Mesenchymal stem cell (in vitro differentiated cells and primary cell): ENCODE measurements around the gene SFXN5.

Source experiments
- DNase-seq: peaks from one replicate; pipeline ENCODE4 v3.0.0-alpha.2; 2013
- H2AFZ ChIP-seq: one replicate; pipeline ENCODE4 v1.6.1; 2013; ENCODE audit warnings: low read depth, mild to moderate bottlenecking, control low read depth, inconsistent platforms, low read length, moderate library complexity
- H2AK5ac ChIP-seq: 2 replicates; pipeline ENCODE4 v1.6.1; 2013; ENCODE audit warnings: low read length, moderate library complexity, mild to moderate bottlenecking, inconsistent platforms; ENCODE audit not compliant: severe bottlenecking
- H2BK120ac ChIP-seq: one replicate; pipeline ENCODE4 v1.6.1; 2013; ENCODE audit warnings: low read depth, mild to moderate bottlenecking, inconsistent platforms, low read length, moderate library complexity
- H2BK12ac ChIP-seq, 2 experiments: one replicate each; pipeline ENCODE4 v1.6.1; 2013; ENCODE audit warnings: inconsistent platforms in 2 of 2, low read length in 2 of 2, mild to moderate bottlenecking in 2 of 2, moderate library complexity in 2 of 2, control low read depth in 1 of 2
- H2BK15ac ChIP-seq: one replicate; pipeline ENCODE4 v1.6.1; 2013; ENCODE audit warnings: mild to moderate bottlenecking, low read depth, inconsistent platforms; ENCODE audit not compliant: poor library complexity, severe bottlenecking
- H2BK5ac ChIP-seq: 2 replicates; pipeline ENCODE4 v1.6.1; 2013; ENCODE audit warnings: low read depth, mild to moderate bottlenecking, low read length, control low read depth, inconsistent platforms; ENCODE audit not compliant: poor library complexity, severe bottlenecking
- H3K14ac ChIP-seq, 2 experiments: one replicate each; pipeline ENCODE4 v1.6.1; 2013; ENCODE audit warnings: inconsistent platforms in 2 of 2, low read length in 2 of 2, control low read depth in 1 of 2, mild to moderate bottlenecking in 1 of 2, moderate library complexity in 1 of 2
- H3K18ac ChIP-seq, 2 experiments: one replicate each; pipeline ENCODE4 v1.6.1; 2013; ENCODE audit warnings: inconsistent platforms in 2 of 2, low read length in 2 of 2, control low read depth in 1 of 2, low read depth in 1 of 2, mild to moderate bottlenecking in 1 of 2
- H3K23ac ChIP-seq, 2 experiments: one replicate each; pipeline ENCODE4 v1.6.1; 2013; ENCODE audit warnings: inconsistent platforms in 2 of 2, low read length in 2 of 2, mild to moderate bottlenecking in 2 of 2, moderate library complexity in 2 of 2, control low read depth in 1 of 2
- H3K27ac ChIP-seq: 2 replicates; pipeline ENCODE4 v1.5.1; 2013; ENCODE audit warnings: mild to moderate bottlenecking, moderate library complexity, low read length, control low read depth, inconsistent platforms; ENCODE audit not compliant: poor library complexity, severe bottlenecking
- H3K27me3 ChIP-seq, 2 experiments: 2 replicates each; pipeline versions ENCODE4 v1.6.1 to v1.7.0; 2013; ENCODE audit warnings: low read length in 2 of 2, mild to moderate bottlenecking in 2 of 2, moderate library complexity in 2 of 2, control low read depth in 1 of 2, inconsistent platforms in 1 of 2; ENCODE audit not compliant: control insufficient read depth in 1 of 2, insufficient read depth in 1 of 2
- H3K36me3 ChIP-seq, 2 experiments: 2 replicates each; pipeline versions ENCODE4 v1.6.1 to v1.7.0; 2013; ENCODE audit warnings: low read length in 2 of 2, control low read depth in 1 of 2, inconsistent platforms in 1 of 2, low read depth in 1 of 2, mild to moderate bottlenecking in 1 of 2; ENCODE audit not compliant: insufficient read depth in 2 of 2, control insufficient read depth in 1 of 2
- H3K4ac ChIP-seq, 2 experiments: one replicate each; pipeline ENCODE4 v1.6.1; 2013; ENCODE audit warnings: inconsistent platforms in 2 of 2, low read length in 2 of 2, mild to moderate bottlenecking in 2 of 2, moderate library complexity in 2 of 2, control low read depth in 1 of 2, low read depth in 1 of 2
- H3K4me1 ChIP-seq: 2 replicates; pipeline ENCODE4 v1.6.1; 2013; ENCODE audit warnings: low read depth, low read length, control low read depth; ENCODE audit not compliant: control insufficient read depth, insufficient read depth
- H3K4me2 ChIP-seq: 2 replicates; pipeline ENCODE4 v1.6.1; 2013; ENCODE audit warnings: low read length, mild to moderate bottlenecking, inconsistent platforms; ENCODE audit not compliant: poor library complexity, severe bottlenecking
- H3K4me3 ChIP-seq, 2 experiments: 2 replicates each; pipeline versions ENCODE4 v1.5.1 to v1.7.0; 2013; ENCODE audit warnings: low read length in 2 of 2, mild to moderate bottlenecking in 2 of 2, control low read depth in 1 of 2, low read depth in 1 of 2; ENCODE audit not compliant: insufficient read depth in 1 of 2
- H3K79me1 ChIP-seq: replicated peaks from 2 replicates; pipeline ENCODE4 v1.6.1; 2013; ENCODE audit warnings: mild to moderate bottlenecking, control low read depth, low read length, inconsistent platforms; ENCODE audit not compliant: poor library complexity, severe bottlenecking
- H3K9ac ChIP-seq: 2 replicates; pipeline ENCODE4 v1.7.0; 2013; ENCODE audit warnings: mild to moderate bottlenecking, low read length, moderate library complexity
- H3K9me3 ChIP-seq: 2 replicates; pipeline ENCODE4 v1.7.0; 2013; ENCODE audit warnings: mild to moderate bottlenecking, low read length; ENCODE audit not compliant: control insufficient read depth
- H4K8ac ChIP-seq: one replicate; pipeline ENCODE4 v1.6.1; 2013; ENCODE audit warnings: inconsistent platforms, mild to moderate bottlenecking, low read length, moderate library complexity
- H4K91ac ChIP-seq: one replicate; pipeline ENCODE4 v1.6.1; 2013; ENCODE audit warnings: mild to moderate bottlenecking, low read length, inconsistent platforms
- WGBS: methylation state at CpG from one replicate; pipeline ENCODE4 v1.1.7; 2013; ENCODE audit warnings: mixed read lengths; 5-methylcytosine and 5-hydroxymethylcytosine counted together

SFXN5 gene

GRCh38 chr2:73116182-73116960, 44.9 kb upstream of the SFXN5 start:
- WGBS: 65% methylated on average over 8 of the region's 8 CpGs
- no peak overlapping the region for H2BK15ac ChIP-seq
- H2AK5ac ChIP-seq: no peak overlapping the region
- H3K4ac ChIP-seq: no peak overlapping the region
- peak overlapping the region in 1 of 2 experiments; percentile 59 for H3K23ac ChIP-seq
- H3K36me3 ChIP-seq: no peaks in the 10 kb centered on the region
- no peaks in the 10 kb centered on the region for H3K9me3 ChIP-seq
- DNase-seq: no peak
- no peak overlapping the region for H4K91ac ChIP-seq
- H2BK120ac ChIP-seq: no peak overlapping the region
- H2BK5ac ChIP-seq: no peak overlapping the region
- no peak overlapping the region for H3K4me2 ChIP-seq
- H2BK12ac ChIP-seq: no peak overlapping the region
- H2AFZ ChIP-seq: no peak overlapping the region
- H3K27ac ChIP-seq: no peak overlapping the region
- no peaks in the 10 kb centered on the region for H3K79me1 ChIP-seq
- no peak overlapping the region for H3K14ac ChIP-seq
- H3K4me3 ChIP-seq: no peak overlapping the region
- H4K8ac ChIP-seq: no peak overlapping the region
- H3K9ac ChIP-seq: no peak overlapping the region
- peaks cover 7% of the 10 kb centered on the region for H3K4me1 ChIP-seq
- H3K18ac ChIP-seq: no peak overlapping the region
- no peaks in the 10 kb centered on the region for H3K27me3 ChIP-seq

GRCh38 chr2:73114273-73114867, 42.9 kb upstream of the SFXN5 start:
- no peak overlapping the region for H4K8ac ChIP-seq
- H3K4me3 ChIP-seq: peak overlapping the region in 1 of 2 experiments; percentile 83
- no peak overlapping the region for H2BK120ac ChIP-seq
- H3K23ac ChIP-seq: no peak overlapping the region
- peak overlapping the region; percentile 27 for H2AK5ac ChIP-seq
- no peaks in the 10 kb centered on the region for H3K9me3 ChIP-seq
- H2BK12ac ChIP-seq: no peak overlapping the region
- no peaks in the 10 kb centered on the region for H3K27me3 ChIP-seq
- no peak overlapping the region for H2BK15ac ChIP-seq
- H3K79me1 ChIP-seq: no peaks in the 10 kb centered on the region
- no peak overlapping the region for H2AFZ ChIP-seq
- H3K18ac ChIP-seq: no peak overlapping the region
- no peak overlapping the region for H3K4me2 ChIP-seq
- no peak overlapping the region for H3K4ac ChIP-seq
- H3K9ac ChIP-seq: peak overlapping the region; percentile 98
- H4K91ac ChIP-seq: no peak overlapping the region
- no peaks in the 10 kb centered on the region for H3K36me3 ChIP-seq
- H3K14ac ChIP-seq: no peak overlapping the region
- H2BK5ac ChIP-seq: no peak overlapping the region
- peak overlapping the region; percentile 44 for H3K27ac ChIP-seq
- peaks cover 16% of the 10 kb centered on the region for H3K4me1 ChIP-seq
- peak; percentile 41 for DNase-seq
- whole genome bisulfite sequencing: 90% methylated on average over 4 of the region's 4 CpGs

- Histone ChIP-seq H3K4me3 (peak within 1 kb of the TSS; percentile 93 to 95), H4K91ac (peak within 1 kb of the TSS; percentile 92), H3K27ac (peak within 1 kb of the TSS; percentile 91), H3K14ac (peak within 1 kb of the TSS in 1 of 2 experiments; percentile 96), H2BK5ac (peak within 1 kb of the TSS; percentile 96), H3K4ac (peak within 1 kb of the TSS; percentile 85 to 97), H4K8ac (peak within 1 kb of the TSS; percentile 94), H3K79me1 (peaks cover 2% of the 10 kb centered on the region), H3K4me1 (peaks cover 17% of the 10 kb centered on the region), H3K27me3 (no peaks in the 10 kb centered on the region), H3K9ac (peak within 1 kb of the TSS; percentile 98), H2BK120ac (peak within 1 kb of the TSS; percentile 80), H3K23ac (peak within 1 kb of the TSS; percentile 1 to 96), H2BK15ac (peak within 1 kb of the TSS; percentile 48), H2AFZ (peak within 1 kb of the TSS; percentile 88), H3K18ac (peak within 1 kb of the TSS; percentile 93 to 97), H2AK5ac (no peak within 1 kb of the TSS), H3K9me3 (no peaks in the 10 kb centered on the region), H2BK12ac (peak within 1 kb of the TSS in 1 of 2 experiments; percentile 60), H3K4me2 (peak within 1 kb of the TSS; percentile 84), H3K36me3 (peaks cover 0 to under 1% of the 10 kb centered on the region in 2 experiments)
- peak; percentile 90 for DNase-seq
- WGBS: under 1% methylated on average over 61 of the region's 93 CpGs
These were observed 41.7 kb upstream of the SFXN5 start, which contains the start of gene RAB11FIP5 for GRCh38 chr2:73112913-73113854. Gene RAB11FIP5 (minus strand): TSS chr2:73112948. CDS start chr2:73112777, 171 bp downstream.
